ENCODE measurements around the gene WDR18. TPM values are rescaled to one million over a fixed set of nuclear protein-coding genes. Genes with fewer than 3 reads are reported as not detected.

WDR18 gene
- total RNA-seq, 1 experiment from 2014 or later, result 94.7 TPM

GRCh38 chr19:947090-947706, 36.9 kb upstream of the WDR18 start:
- H3K79me1 ChIP-seq (ENCODE audit: insufficient read depth, low read depth, low read length, poor library complexity, severe bottlenecking), result no peaks in the 10 kb centered on the region
- H2BK20ac ChIP-seq (ENCODE audit: low read depth, low read length, poor library complexity, severe bottlenecking), result no peak overlapping the region
- Mint-ChIP-seq H3K9me3 (no peaks in the 10 kb centered on the region), H3K4me1 (no peaks in the 10 kb centered on the region), H3K27ac (no peak overlapping the region), H3K27me3 (ENCODE audit: low read depth) (no peaks in the 10 kb centered on the region; the same call in 1 of the 2 replicates), H3K36me3 (ENCODE audit: insufficient read depth in 1 of 3, low read depth in 3 of 3) (peaks cover 5 to 22% (median 18%) of the 10 kb centered on the region in 3 experiments; a peak in 6 of 7 replicates), H3K4me3 (no peak overlapping the region)
- no peaks in the 10 kb centered on the region for H3K4me1 ChIP-seq (ENCODE audit: insufficient read depth, low read length)
- H2AK5ac ChIP-seq (ENCODE audit: insufficient read length, low read length), result no peak overlapping the region
- H4K91ac ChIP-seq (ENCODE audit: insufficient read length, low read depth, low read length), result no peak overlapping the region
- TF ChIP-seq, protein P1, sequence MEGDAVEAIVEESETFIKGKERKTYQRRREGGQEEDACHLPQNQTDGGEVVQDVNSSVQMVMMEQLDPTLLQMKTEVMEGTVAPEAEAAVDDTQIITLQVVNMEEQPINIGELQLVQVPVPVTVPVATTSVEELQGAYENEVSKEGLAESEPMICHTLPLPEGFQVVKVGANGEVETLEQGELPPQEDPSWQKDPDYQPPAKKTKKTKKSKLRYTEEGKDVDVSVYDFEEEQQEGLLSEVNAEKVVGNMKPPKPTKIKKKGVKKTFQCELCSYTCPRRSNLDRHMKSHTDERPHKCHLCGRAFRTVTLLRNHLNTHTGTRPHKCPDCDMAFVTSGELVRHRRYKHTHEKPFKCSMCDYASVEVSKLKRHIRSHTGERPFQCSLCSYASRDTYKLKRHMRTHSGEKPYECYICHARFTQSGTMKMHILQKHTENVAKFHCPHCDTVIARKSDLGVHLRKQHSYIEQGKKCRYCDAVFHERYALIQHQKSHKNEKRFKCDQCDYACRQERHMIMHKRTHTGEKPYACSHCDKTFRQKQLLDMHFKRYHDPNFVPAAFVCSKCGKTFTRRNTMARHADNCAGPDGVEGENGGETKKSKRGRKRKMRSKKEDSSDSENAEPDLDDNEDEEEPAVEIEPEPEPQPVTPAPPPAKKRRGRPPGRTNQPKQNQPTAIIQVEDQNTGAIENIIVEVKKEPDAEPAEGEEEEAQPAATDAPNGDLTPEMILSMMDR (conservative IDR thresholded peaks at IDR 0.05), result no peak
- WGBS (ENCODE audit: extremely low coverage, insufficient read length, low lambda C conversion rate), result no CpG with 5 or more reads among the region's 30 CpGs
- H3K23me2 ChIP-seq (ENCODE audit: insufficient read length, low read depth, low read length, poor library complexity, severe bottlenecking), result no peaks in the 10 kb centered on the region
- H3K18ac ChIP-seq (ENCODE audit: insufficient read length, low read depth, low read length), result no peak overlapping the region
- H3K4me2 ChIP-seq (ENCODE audit: insufficient read depth, insufficient read length, low read length), result no peak overlapping the region
- H3T11ph ChIP-seq (ENCODE audit: low read length), result no peak overlapping the region
- no peak overlapping the region for H3K14ac ChIP-seq (ENCODE audit: insufficient read depth, low read length)
- H2BK5ac ChIP-seq (ENCODE audit: insufficient read length, low read length), result no peak overlapping the region
- H4K5ac ChIP-seq (ENCODE audit: insufficient read length, low read depth, low read length), result no peak overlapping the region
- H2BK15ac ChIP-seq (ENCODE audit: low read depth, low read length), result no peak overlapping the region
- H2BK120ac ChIP-seq (ENCODE audit: low read depth, low read length, poor library complexity, severe bottlenecking), result no peak overlapping the region
- no peak overlapping the region for H3K23ac ChIP-seq (ENCODE audit: insufficient read length, low read depth, low read length)
- no peak overlapping the region for H3K9ac ChIP-seq (ENCODE audit: extremely low read depth, insufficient read length, low read length)
- H3K9me3 ChIP-seq (ENCODE audit: control insufficient read depth, low read depth, low read length), result no peaks in the 10 kb centered on the region
- no peak overlapping the region for H3K4ac ChIP-seq (ENCODE audit: low read depth, low read length)
- H3K79me2 ChIP-seq (ENCODE audit: insufficient read depth, low read length), result 0 out of 2 replicates have a peak, but pooled peaks cover 3% of the 10 kb centered on the region
- no peak overlapping the region for H3K27ac ChIP-seq (ENCODE audit: insufficient read length, low read depth, low read length)
- DNase-seq, result no peak
- H2BK12ac ChIP-seq (ENCODE audit: insufficient read length, low read depth, low read length), result no peak overlapping the region
- peaks cover 9% of the 10 kb centered on the region for H4K20me1 ChIP-seq (ENCODE audit: control insufficient read depth, insufficient read depth, insufficient read length)
- H3K27me3 ChIP-seq (ENCODE audit: insufficient read depth, low read length), result no peaks in the 10 kb centered on the region
- no peak overlapping the region for H2AFZ ChIP-seq (ENCODE audit: low read length)
- H3K56ac ChIP-seq (ENCODE audit: insufficient read length, low read depth, low read length), result no peak overlapping the region
- H4K8ac ChIP-seq (replicated peaks; ENCODE audit: insufficient read length, low read depth, low read length), result no peak overlapping the region

Measured in H9 (cell line).